H1 (cell line): ENCODE measurements around the gene DCLRE1B. TPM values are rescaled to one million over a fixed set of nuclear protein-coding genes. Genes with fewer than 3 reads are reported as not detected.

Experiments used
- POU5F1 ChIP-seq: IDR thresholded peaks from 2 replicates; pipeline ENCODE4 v1.6.1; 2011; ENCODE audit warnings: low read depth, mild to moderate bottlenecking, low read length, moderate library complexity
- RBBP5 ChIP-seq: IDR thresholded peaks from 2 replicates; pipeline ENCODE4 v1.7.1; 2012; ENCODE audit warnings: low read depth, mild to moderate bottlenecking, inconsistent platforms, low read length, moderate library complexity, borderline replicate concordance
- SIN3A ChIP-seq, 2 experiments: IDR thresholded peaks in 1 of 2; conservative IDR thresholded peaks in 1 of 2; 2 replicates each; pipeline ENCODE4 v1.6.1; 2011 to 2012; ENCODE audit warnings: low read length in 2 of 2, improper control_type of control experiment in 1 of 2, low read depth in 1 of 2, mild to moderate bottlenecking in 1 of 2
- TAF1 ChIP-seq: IDR thresholded peaks from 2 replicates; pipeline ENCODE4 v1.6.1; 2011; ENCODE audit warnings: mild to moderate bottlenecking, low read depth, low read length
- polyA plus RNA-seq, 7 experiments: library from polyadenylated mRNA; depleted of rRNA in 3 of 7; stranded (reverse) in 5 of 7; unstranded in 2 of 7; fragments of >200 nt in 5 of 7; fragments of 200-250 nt in 2 of 7; gene quantifications; 1 replicate in 5 of 7; 2 replicates in 1 of 7; 4 replicates in 1 of 7; pipeline versions ENCODE4 v1.2.1 to v1.2.3, GENCODE V29; 2011 to 2013; ENCODE audit warnings: missing spikeins in 2 of 7, mixed read lengths in 2 of 7
- total RNA-seq: library from RNA; stranded (reverse); fragmentation: NEBNext Ultra II Directional; extraction: Animal tissue kit (Norgen Biotek cat#: 25700); gene quantifications from 2 replicates; pipeline ENCODE4 v1.2.1, GENCODE V29; 2021

Gene DCLRE1B
- total and polyA plus RNA-seq, 2 of the 8 experiments (the other 6 are each of a cell fraction or from before 2014, with no cell fraction given) = 5.5 to 11.0 TPM

- TF ChIP-seq RBBP5 (no peak), TAF1 (no peak), POU5F1 (no peak), SIN3A (conservative IDR thresholded peaks at IDR 0.05 in 1 of 2, IDR thresholded peaks at IDR 0.05 in 1 of 2; ENCODE audit: low read depth in 1 of 2, low read length in 2 of 2) (no peak)
Observed at GRCh38 chr1:113946112-113946511, 41.0 kb downstream of the DCLRE1B start (continued).
